ENCODE data around the gene DAP.

GRCh38 chr5:10729320-10730042, 31.6 kb downstream of the DAP start:
- TF ChIP-seq POLR2A (IDR thresholded peaks at IDR 0.05) (no peak), CTCF (IDR thresholded peaks at IDR 0.05) (no peak), POLR2AphosphoS5 (IDR thresholded peaks at IDR 0.05; ENCODE audit: insufficient read depth in 1 of 2, low read depth in 1 of 2) (no peak)
